H1 (cell line): Measurements from ENCODE around the gene PAF1. TPM values are rescaled to one million over a fixed set of nuclear protein-coding genes. Genes with fewer than 3 reads are reported as not detected.

Source experiments
- CTCF ChIA-PET: fragments of 300-600 bp; sonication (Branson Sonifier 250); formaldehyde crosslinking; loops from one replicate; lab custom pipeline; 2021; ENCODE audit not compliant: partially characterized antibody; lab: Charles Lee
- POLR2A ChIA-PET: fragments of 300-600 bp; sonication (Branson Sonifier 250); formaldehyde crosslinking; loops from one replicate; lab custom pipeline; 2021; ENCODE audit warnings: inconsistent platforms; ENCODE audit not compliant: partially characterized antibody; lab: Charles Lee
- DNase-seq, 2 experiments: peaks; one replicate each; pipeline versions ENCODE4 v3.0.0 to v3.0.0-alpha.2; 2010 to 2022; ENCODE audit warnings: low spot score in 2 of 2, low read depth in 1 of 2, mixed read lengths in 1 of 2
- FAIRE-seq: peaks from 2 replicates; lab custom pipeline; 2011; peaks lifted over from hg19 to GRCh38; lab: Jason Lieb, UNC
- H2AFZ ChIP-seq: 2 replicates; pipeline ENCODE4 v1.8.1; 2012; ENCODE audit warnings: low read length, inconsistent platforms
- H2AK5ac ChIP-seq: 2 replicates; pipeline ENCODE4 v1.6.1; 2013; ENCODE audit warnings: low read depth, low read length
- H2BK120ac ChIP-seq: replicated peaks from 2 replicates; pipeline ENCODE3; 2013; ENCODE audit warnings: low read depth, low read length, inconsistent platforms
- H2BK12ac ChIP-seq: 2 replicates; pipeline ENCODE4 v1.6.1; 2013; ENCODE audit warnings: low read depth, low read length
- H2BK15ac ChIP-seq: 2 replicates; pipeline ENCODE4 v1.6.1; 2013; ENCODE audit warnings: low read length
- H2BK20ac ChIP-seq: 2 replicates; pipeline ENCODE4 v1.6.1; 2013; ENCODE audit warnings: low read length
- H2BK5ac ChIP-seq: 2 replicates; pipeline ENCODE4 v1.6.1; 2013; ENCODE audit warnings: low read depth, low read length
- H3K14ac ChIP-seq: 2 replicates; pipeline ENCODE4 v1.6.1; 2013; ENCODE audit warnings: inconsistent platforms; ENCODE audit not compliant: insufficient read length
- H3K18ac ChIP-seq: 2 replicates; pipeline ENCODE4 v1.6.1; 2013; ENCODE audit warnings: low read length; ENCODE audit errors: extremely low read depth
- H3K23ac ChIP-seq: 2 replicates; pipeline ENCODE4 v1.6.1; 2013; ENCODE audit warnings: inconsistent platforms; ENCODE audit not compliant: insufficient read length
- H3K23me2 ChIP-seq: 2 replicates; pipeline ENCODE4 v1.6.1; 2013; ENCODE audit warnings: low read depth, low read length
- H3K27ac ChIP-seq: 2 replicates; pipeline ENCODE4 v1.6.1; 2011; ENCODE audit warnings: low read depth, low read length, inconsistent platforms
- H3K27me3 ChIP-seq, 4 experiments: replicated peaks in 1 of 4; 1 replicate in 1 of 4; 2 replicates in 3 of 4; pipeline versions ENCODE4 v1.6.1 to v1.8.1; 2011 to 2013; ENCODE audit warnings: low read length in 3 of 4, mild to moderate bottlenecking in 3 of 4, inconsistent platforms in 2 of 4, mixed read lengths in 2 of 4, moderate library complexity in 1 of 4; ENCODE audit not compliant: control insufficient read depth in 3 of 4, insufficient read depth in 3 of 4; ENCODE audit errors: extremely low read depth in 1 of 4
- H3K36me3 ChIP-seq, 4 experiments: 2 replicates each; pipeline versions ENCODE4 v1.6.1 to v1.8.1; 2011 to 2013; ENCODE audit warnings: mild to moderate bottlenecking in 4 of 4, low read length in 3 of 4, moderate library complexity in 2 of 4, control low read depth in 1 of 4, inconsistent platforms in 1 of 4; ENCODE audit not compliant: insufficient read depth in 4 of 4, control insufficient read depth in 2 of 4
- H3K4ac ChIP-seq: replicated peaks from 2 replicates; pipeline ENCODE3; 2013; ENCODE audit warnings: low read length, low read depth, mixed read lengths, inconsistent platforms; ENCODE audit not compliant: insufficient read length
- H3K4me1 ChIP-seq, 4 experiments: replicated peaks in 1 of 4; 1 replicate in 1 of 4; 2 replicates in 3 of 4; pipeline versions ENCODE4 v1.6.1 to v1.8.1; 2011 to 2013; ENCODE audit warnings: low read length in 3 of 4, inconsistent platforms in 2 of 4, mixed read lengths in 1 of 4; ENCODE audit not compliant: insufficient read depth in 4 of 4, control insufficient read depth in 3 of 4
- H3K4me2 ChIP-seq, 2 experiments: 2 replicates each; pipeline versions ENCODE4 v1.6.1 to v1.8.1; 2011 to 2013; ENCODE audit warnings: low read depth in 2 of 2, low read length in 2 of 2, control low read depth in 1 of 2, inconsistent platforms in 1 of 2, mild to moderate bottlenecking in 1 of 2; ENCODE audit not compliant: insufficient read depth in 1 of 2
- H3K4me3 ChIP-seq, 4 experiments: fragments of 200-600, 300-600 bp in 1 of 4; sonication (generic), shearing (Covaris generic), sonication (Bioruptor Twin) in 1 of 4; 2 replicates each; pipeline versions ENCODE4 v1.5.1 to v1.8.1; 2011 to 2016; ENCODE audit warnings: low read length in 4 of 4, low read depth in 3 of 4, control low read depth in 2 of 4, inconsistent platforms in 2 of 4, mild to moderate bottlenecking in 2 of 4, mixed read lengths in 1 of 4, moderate library complexity in 1 of 4; ENCODE audit not compliant: insufficient read depth in 2 of 4; ENCODE audit errors: extremely low read depth in 1 of 4
- H3K56ac ChIP-seq: replicated peaks from 2 replicates; pipeline ENCODE3; 2013; ENCODE audit warnings: low read depth, mild to moderate bottlenecking, mixed read lengths, low read length, inconsistent platforms; ENCODE audit not compliant: insufficient read length
- H3K79me1 ChIP-seq: 2 replicates; pipeline ENCODE4 v1.6.1; 2013; ENCODE audit warnings: low read depth, low read length, control low read depth
- H3K79me2 ChIP-seq, 2 experiments: 2 replicates each; pipeline versions ENCODE4 v1.6.1 to v1.8.1; 2012 to 2013; ENCODE audit warnings: low read length in 2 of 2, mild to moderate bottlenecking in 2 of 2, inconsistent platforms in 1 of 2; ENCODE audit not compliant: insufficient read depth in 2 of 2, control insufficient read depth in 1 of 2
- H3K9ac ChIP-seq, 4 experiments: replicated peaks in 1 of 4; 1 replicate in 1 of 4; 2 replicates in 3 of 4; pipeline versions ENCODE4 v1.6.1 to v1.8.1; 2011 to 2013; ENCODE audit warnings: low read depth in 3 of 4, low read length in 3 of 4, control low read depth in 2 of 4, mild to moderate bottlenecking in 2 of 4, moderate library complexity in 2 of 4, inconsistent platforms in 1 of 4; ENCODE audit errors: extremely low read depth in 1 of 4
- H3K9me3 ChIP-seq, 2 experiments: 2 replicates each; pipeline versions ENCODE4 v1.6.1 to v1.8.1; 2012 to 2013; ENCODE audit warnings: mild to moderate bottlenecking in 2 of 2, moderate library complexity in 2 of 2, control low read depth in 1 of 2, inconsistent platforms in 1 of 2, low read depth in 1 of 2, low read length in 1 of 2, mixed read lengths in 1 of 2; ENCODE audit not compliant: insufficient read depth in 2 of 2
- H4K20me1 ChIP-seq, 2 experiments: replicated peaks in 1 of 2; 2 replicates each; pipeline versions ENCODE3 to v1.8.1; 2011 to 2013; ENCODE audit warnings: inconsistent platforms in 2 of 2, low read length in 2 of 2, mild to moderate bottlenecking in 1 of 2; ENCODE audit not compliant: insufficient read depth in 2 of 2, control insufficient read depth in 1 of 2
- H4K5ac ChIP-seq: 2 replicates; pipeline ENCODE4 v1.6.1; 2013; ENCODE audit warnings: low read length, low read depth, mixed read lengths, inconsistent platforms; ENCODE audit not compliant: insufficient read length
- H4K8ac ChIP-seq: 2 replicates; pipeline ENCODE4 v1.8.0; 2013; ENCODE audit warnings: mild to moderate bottlenecking, moderate library complexity, low read length, inconsistent platforms; ENCODE audit not compliant: insufficient read depth; ENCODE audit errors: extremely low read depth
- H4K91ac ChIP-seq: replicated peaks from 2 replicates; pipeline ENCODE3; 2013; ENCODE audit warnings: low read length, mixed read lengths, inconsistent platforms; ENCODE audit not compliant: insufficient read length
- BCL11A ChIP-seq, 2 experiments: IDR thresholded peaks; one replicate each; pipeline ENCODE4 v1.6.1; 2011; ENCODE audit warnings: low read depth in 2 of 2, low read length in 2 of 2, mild to moderate bottlenecking in 2 of 2
- BRCA1 ChIP-seq: IDR thresholded peaks from 2 replicates; pipeline ENCODE4 v1.6.1; 2012; ENCODE audit warnings: low read depth, low read length, improper control_type of control experiment
- CBX5 ChIP-seq: fragments of 300-800, 300-1000 bp; sonication (generic); IDR thresholded peaks from 2 replicates; pipeline ENCODE4 v1.7.1; 2016; ENCODE audit warnings: antibody characterized with exemption, low read length, low read depth
- CHD1 ChIP-seq: IDR thresholded peaks from 2 replicates; pipeline ENCODE4 v1.6.1; 2012; ENCODE audit warnings: low read depth, low read length, improper control_type of control experiment
- NANOG ChIP-seq: IDR thresholded peaks from 2 replicates; pipeline ENCODE4 v1.6.1; 2011; ENCODE audit warnings: low read length, low read depth, mild to moderate bottlenecking, inconsistent platforms; ENCODE audit not compliant: insufficient read depth, poor library complexity, severe bottlenecking
- NRF1 ChIP-seq: IDR thresholded peaks from 2 replicates; pipeline ENCODE4 v1.6.1; 2011; ENCODE audit warnings: mild to moderate bottlenecking, low read depth, low read length, improper control_type of control experiment
- SUZ12 ChIP-seq: fragments of 200-600 bp; sonication (generic); IDR thresholded peaks from 2 replicates; pipeline ENCODE4 v1.6.1; 2012; ENCODE audit warnings: mild to moderate bottlenecking, inconsistent platforms, low read length, moderate library complexity, mixed read lengths
- TCF12 ChIP-seq: IDR thresholded peaks from 2 replicates; pipeline ENCODE4 v1.6.1; 2011; ENCODE audit warnings: low read depth, mild to moderate bottlenecking, low read length
- TEAD4 ChIP-seq: IDR thresholded peaks from 2 replicates; pipeline ENCODE4 v1.6.1; 2012; ENCODE audit warnings: low read depth, low read length, inconsistent platforms, mixed read lengths
- WGBS, 2 experiments: shearing (Covaris generic) in 1 of 2; methylation state at CpG; one replicate each; pipeline versions ENCODE4 v1.1.6 to v1.1.7; 2013 to 2015; ENCODE audit warnings: low lambda C conversion rate in 2 of 2, mixed read lengths in 2 of 2, inconsistent platforms in 1 of 2, low coverage in 1 of 2, missing lambda C conversion rate in 1 of 2; ENCODE audit not compliant: insufficient replicate concordance in 2 of 2, insufficient coverage in 1 of 2, insufficient read length in 1 of 2; ENCODE audit errors: extremely low coverage in 1 of 2, missing lambda C conversion rate in 1 of 2; 5-methylcytosine and 5-hydroxymethylcytosine counted together
- polyA plus RNA-seq, 7 experiments: library from polyadenylated mRNA; depleted of rRNA in 3 of 7; stranded (reverse) in 5 of 7; unstranded in 2 of 7; fragments of >200 nt in 5 of 7; fragments of 200-250 nt in 2 of 7; gene quantifications; 1 replicate in 5 of 7; 2 replicates in 1 of 7; 4 replicates in 1 of 7; pipeline versions ENCODE4 v1.2.1 to v1.2.3, GENCODE V29; 2011 to 2013; ENCODE audit warnings: missing spikeins in 2 of 7, mixed read lengths in 2 of 7
- total RNA-seq: library from RNA; stranded (reverse); fragmentation: NEBNext Ultra II Directional; extraction: Animal tissue kit (Norgen Biotek cat#: 25700); gene quantifications from 2 replicates; pipeline ENCODE4 v1.2.1, GENCODE V29; 2021
- TF ChIP-seq, protein P1 (sequence below): IDR thresholded peaks from 2 replicates; pipeline ENCODE4 v1.6.1; 2011; ENCODE audit warnings: low read length, improper control_type of control experiment

The PAF1 gene
- total and polyA plus RNA-seq, 2 of the 8 experiments (the other 6 are each of a cell fraction or from before 2014, with no cell fraction given): 31.4 to 58.6 TPM

GRCh38 chr19:39436350-39436716 lies 45.4 kb upstream of the PAF1 start:
- peaks cover 0 to 5% (median 0%) of the 10 kb centered on the region in 4 experiments; a peak in 3 of 7 replicates for H3K4me1 ChIP-seq
- 0% methylated on average over 1 of the region's 2 CpGs; no CpG with 5 or more reads in 1 of the 2 experiments for WGBS, 2 experiments
- peak overlapping the region; percentile 75; the same call in 1 of the 2 replicates for H2BK5ac ChIP-seq
- H3K4me3 ChIP-seq: peak overlapping the region; percentile 97 to 99 (median 98)
- no peak overlapping the region for H4K8ac ChIP-seq
- no peak overlapping the region for H4K91ac ChIP-seq
- no peak overlapping the region for H2AFZ ChIP-seq
- H3K9ac ChIP-seq: peak overlapping the region; percentile 60 to 92 (median 72)
- POLR2A ChIA-PET: interaction anchor here (0.5 to 47.8 kb wide), 34 partner anchors 10 to 397 kb away, joined by 3 to 1154 read pairs (median 7); partner anchors contain the start of genes DLL3, DYRK1B, EID2B and IFNL1
- TF ChIP-seq NANOG: no peak
- no peak for TF ChIP-seq TCF12
- no peak for TF ChIP-seq CBX5
- TF ChIP-seq SUZ12: no peak
- TF ChIP-seq TEAD4: no peak
- no peak for TF ChIP-seq NRF1
- no peak for TF ChIP-seq BRCA1
- no peak for TF ChIP-seq BCL11A (IDR thresholded peaks at IDR 0.05; ENCODE audit: low read depth in 2 of 2, low read length in 2 of 2)
- TF ChIP-seq, protein P1, sequence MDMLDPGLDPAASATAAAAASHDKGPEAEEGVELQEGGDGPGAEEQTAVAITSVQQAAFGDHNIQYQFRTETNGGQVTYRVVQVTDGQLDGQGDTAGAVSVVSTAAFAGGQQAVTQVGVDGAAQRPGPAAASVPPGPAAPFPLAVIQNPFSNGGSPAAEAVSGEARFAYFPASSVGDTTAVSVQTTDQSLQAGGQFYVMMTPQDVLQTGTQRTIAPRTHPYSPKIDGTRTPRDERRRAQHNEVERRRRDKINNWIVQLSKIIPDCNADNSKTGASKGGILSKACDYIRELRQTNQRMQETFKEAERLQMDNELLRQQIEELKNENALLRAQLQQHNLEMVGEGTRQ: no peak
- no peak for TF ChIP-seq CHD1
- TF ChIP-seq, all 59 proteins: peak for 0
- Histone ChIP-seq H3K14ac (no peak overlapping the region), H3K79me2 (peaks cover 7 to 20% of the 10 kb centered on the region in 2 experiments; a peak in 3 of 4 replicates), H3K4ac (no peak overlapping the region), H2BK120ac (no peak overlapping the region), H4K5ac (no peak overlapping the region), H2BK12ac (no peak overlapping the region), H3K79me1 (peaks cover 8% of the 10 kb centered on the region), H2BK15ac (no peak overlapping the region), H3K56ac (peak overlapping the region; percentile 84), H3K27me3 (no peaks in the 10 kb centered on the region; a peak in 1 of 7 replicates), H3K27ac (peak overlapping the region; percentile 69; the same call in 1 of the 2 replicates), H3K36me3 (peaks cover 20 to 30% (median 23%) of the 10 kb centered on the region in 4 experiments), H3K9me3 (no peaks in the 10 kb centered on the region), H3K18ac (peak overlapping the region; percentile 66; the same call in 1 of the 2 replicates), H2BK20ac (no peak overlapping the region), H3K4me2 (peak overlapping the region; percentile 82 to 87), H4K20me1 (peaks cover 2 to 18% of the 10 kb centered on the region in 2 experiments), H2AK5ac (0 out of 2 replicates have a peak overlapping the region, but pooled peaks have one; percentile 75), H3K23me2 (peaks cover 8% of the 10 kb centered on the region; the same call in 1 of the 2 replicates), H3K23ac (no peak overlapping the region)
- FAIRE-seq: no peak
- no peak for DNase-seq
- CTCF ChIA-PET: interaction anchor here (0.8 to 1.6 kb wide), 8 partner anchors 8 to 39 kb away, joined by 3 to 11 read pairs (median 5); partner anchors contain the start of genes PLEKHG2 and SUPT5H
